NCI-H2227 treated with DMSO at 0.1 percent for 48 hours (cell line): ENCODE measurements around the gene NPAS3.

ENCODE experiments used
- DNase-seq: peaks from one replicate; lab custom pipeline; 2025; lab: John Stamatoyannopoulos, UW

Gene NPAS3

DNA sequence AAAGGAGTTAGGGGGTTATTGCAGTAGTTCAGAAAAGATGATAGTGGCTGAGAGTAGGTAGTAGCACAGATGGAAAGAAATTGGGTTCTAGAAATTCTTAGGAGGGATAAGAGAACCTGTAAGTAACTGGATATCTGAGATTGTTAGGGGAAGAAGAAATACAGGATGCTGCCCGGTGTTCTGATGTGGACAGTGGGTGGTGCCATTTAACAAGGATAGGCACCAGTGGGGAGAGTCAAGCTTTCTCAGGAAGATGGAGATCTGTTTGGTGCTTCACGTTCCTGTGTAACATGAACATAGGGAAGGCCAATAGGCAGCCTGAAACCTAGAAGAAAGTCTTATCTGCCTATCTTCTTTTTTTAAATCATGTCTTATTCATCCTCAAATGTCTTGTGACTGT lies 245.9 kb downstream of the NPAS3 start:
- no peak for DNase-seq

- DNase-seq, result no peak
These were observed 248.0 kb downstream of the NPAS3 start for GRCh38 chr14:33186656-33187055.

DNA sequence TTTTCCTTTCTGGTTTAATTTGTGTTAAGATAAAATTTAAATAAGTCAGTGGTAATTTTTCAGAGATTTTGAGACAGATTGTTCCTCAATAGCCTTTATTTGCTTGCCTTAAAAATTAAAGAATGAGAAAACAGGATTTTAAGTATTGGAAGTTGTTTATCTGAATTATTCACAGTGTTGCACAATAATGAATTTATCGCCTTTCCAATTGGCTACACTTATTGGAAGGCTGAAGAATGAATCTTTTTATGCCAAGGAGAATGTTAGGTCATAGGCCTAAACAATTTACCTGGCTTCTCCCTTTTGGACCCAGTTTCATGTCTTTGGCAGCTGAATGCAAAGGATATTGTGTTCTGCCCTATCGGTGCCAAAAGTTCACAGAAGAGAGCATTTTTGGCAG lies 250.2 kb downstream of the NPAS3 start:
- no peak for DNase-seq

GRCh38 chr14:33191855-33192254 lies 253.2 kb downstream of the NPAS3 start:
- no peak for DNase-seq

DNA sequence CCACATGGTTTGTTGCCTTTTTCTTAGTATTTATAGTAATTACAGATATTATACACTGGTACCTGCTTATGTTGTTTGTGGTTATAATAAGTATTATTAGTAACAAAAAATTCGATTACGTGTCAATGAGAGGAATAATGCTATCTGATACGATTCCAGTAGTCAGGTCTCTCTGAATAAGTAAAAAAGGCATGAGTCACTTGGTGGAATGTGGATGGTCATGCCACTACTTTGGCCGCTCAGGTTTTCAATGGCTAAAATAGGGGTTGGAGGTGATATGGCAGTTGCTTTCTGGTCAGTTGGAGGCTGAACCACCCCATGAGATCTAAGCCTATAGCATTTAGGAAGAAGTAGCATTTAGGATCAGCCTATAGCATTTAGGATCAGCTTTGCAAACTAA lies 255.9 kb downstream of the NPAS3 start:
- no peak for DNase-seq

GRCh38 chr14:33198684-33199083 lies 260.0 kb downstream of the NPAS3 start:
- no peak for DNase-seq

GRCh38 chr14:33201116-33201515 lies 262.4 kb downstream of the NPAS3 start:
- no peak for DNase-seq

- DNase-seq, result no peak
These were observed 268.3 kb downstream of the NPAS3 start for GRCh38 chr14:33206981-33207380.

DNA sequence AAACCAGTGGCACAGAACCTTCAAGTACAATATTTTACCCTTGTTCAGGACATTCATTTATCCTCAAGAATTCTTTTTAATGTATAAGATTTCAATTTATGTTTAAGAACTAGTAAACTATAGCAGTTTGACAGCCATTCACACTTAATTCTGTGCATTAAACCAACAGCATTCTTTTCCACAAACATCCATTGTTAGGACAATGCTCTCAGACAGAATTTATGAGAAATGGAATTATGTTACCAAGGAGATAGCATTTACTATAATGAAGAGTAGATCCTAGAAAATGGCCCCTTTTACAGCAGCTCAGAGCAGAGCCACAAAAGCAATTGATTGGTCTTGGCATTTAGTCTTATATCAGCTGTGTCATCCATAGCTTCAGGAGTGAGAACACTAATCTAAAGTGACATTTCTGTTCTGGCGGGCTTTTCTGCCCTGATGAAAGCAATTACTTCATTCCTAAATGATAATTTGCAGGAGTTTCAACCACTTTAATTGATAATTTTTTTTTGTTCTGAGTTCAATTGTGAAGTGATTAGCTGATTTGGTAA lies 268.9 kb downstream of the NPAS3 start:
- peak; percentile 59 for DNase-seq

- no peak for DNase-seq
These were observed 271.6 kb downstream of the NPAS3 start for GRCh38 chr14:33210311-33210710.

DNA sequence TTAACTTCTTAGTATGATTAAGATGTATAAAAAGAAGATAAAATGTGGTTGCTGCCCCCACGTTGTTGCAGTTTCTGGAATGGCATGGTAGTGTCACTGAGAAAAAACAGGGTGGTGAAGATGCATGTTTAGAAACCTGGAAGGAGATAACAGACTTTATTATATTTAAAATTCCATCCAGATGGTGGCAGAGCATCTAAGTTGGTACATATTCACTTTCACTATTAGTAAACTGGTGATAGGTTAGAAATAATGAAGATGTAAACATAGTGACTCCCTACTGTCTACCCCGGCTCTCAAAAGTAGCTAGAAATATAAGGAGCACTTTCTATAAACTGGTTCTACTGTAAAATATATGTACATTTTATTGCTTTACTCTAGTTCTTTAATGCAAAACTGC lies 279.3 kb downstream of the NPAS3 start:
- no peak for DNase-seq

DNA sequence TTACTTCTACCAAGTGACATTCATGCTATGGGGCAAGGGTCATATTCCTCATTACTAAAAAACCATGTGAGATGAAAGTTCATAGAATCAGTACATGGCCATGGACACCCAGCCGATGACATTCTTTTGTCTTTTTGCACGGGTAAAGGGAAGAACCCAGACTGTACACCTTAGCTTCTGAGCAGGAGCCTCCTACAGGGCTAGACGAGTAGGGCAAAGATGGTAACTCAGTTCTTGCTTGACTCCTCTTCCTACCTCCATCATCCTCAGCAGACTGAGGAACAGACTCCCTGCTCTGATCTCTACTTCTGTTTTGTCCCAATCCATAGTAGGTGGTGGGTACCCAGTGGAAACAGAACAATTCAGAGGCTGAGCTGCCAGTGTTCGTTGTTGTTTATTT lies 281.3 kb downstream of the NPAS3 start:
- DNase-seq, result no peak

DNA sequence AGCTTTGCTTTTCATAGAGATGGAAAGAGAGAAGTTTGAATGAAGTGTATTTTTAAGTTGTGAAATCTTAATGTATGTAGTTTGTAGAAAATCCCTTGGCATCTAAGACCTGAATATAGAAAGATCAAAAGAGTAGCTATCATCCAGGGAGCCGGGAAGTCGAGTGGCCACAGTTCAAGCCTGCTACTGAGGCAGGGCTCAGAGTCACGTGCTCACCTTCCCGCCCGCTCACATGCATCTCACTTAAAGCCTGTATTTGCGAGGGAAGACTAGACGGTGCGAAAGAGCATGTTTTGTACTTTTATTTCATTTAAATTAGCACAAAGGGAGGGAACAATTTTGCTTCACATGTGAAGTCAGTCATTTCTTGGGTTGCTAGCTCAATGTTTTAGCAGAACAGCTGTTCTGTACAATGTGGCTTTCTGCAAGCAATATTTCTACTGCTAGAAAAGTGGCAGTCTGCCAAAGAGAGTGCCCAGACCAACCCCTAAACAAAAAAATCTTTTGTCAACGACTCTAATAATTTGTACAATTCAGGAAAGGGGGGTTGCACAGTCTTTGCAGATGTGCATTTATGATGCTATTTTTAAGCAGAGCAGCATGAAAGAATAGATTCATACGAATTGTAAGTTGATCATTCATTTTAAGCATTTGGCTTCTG lies 290.7 kb downstream of the NPAS3 start:
- DNase-seq, result peak; percentile 87

- DNase-seq, result no peak
These were observed 291.3 kb downstream of the NPAS3 start for GRCh38 chr14:33230021-33230420.

DNA sequence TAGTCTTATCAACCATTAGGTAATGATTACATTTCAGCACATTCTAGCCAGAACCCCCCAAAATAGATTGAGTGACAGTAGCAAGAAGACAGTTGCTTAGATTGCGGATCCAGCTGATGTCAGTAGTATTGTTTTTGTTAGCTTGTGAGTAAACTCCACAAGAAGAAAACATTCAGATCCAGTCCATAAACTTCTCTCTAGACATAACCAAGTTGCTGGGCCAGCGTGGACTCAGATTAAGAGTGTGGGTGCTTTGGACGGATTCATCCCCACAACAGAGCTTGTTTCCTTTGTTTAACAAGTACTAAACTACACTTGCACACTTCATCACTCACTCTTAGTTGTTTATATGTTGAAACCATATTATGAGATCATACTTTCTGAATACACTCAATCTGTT lies 293.4 kb downstream of the NPAS3 start:
- DNase-seq, result no peak

- no peak for DNase-seq
These were observed 298.5 kb downstream of the NPAS3 start for GRCh38 chr14:33237115-33237740.

- no peak for DNase-seq
These were observed 300.8 kb downstream of the NPAS3 start for GRCh38 chr14:33239465-33239864.

GRCh38 chr14:33240466-33240865 lies 301.8 kb downstream of the NPAS3 start:
- no peak for DNase-seq

DNA sequence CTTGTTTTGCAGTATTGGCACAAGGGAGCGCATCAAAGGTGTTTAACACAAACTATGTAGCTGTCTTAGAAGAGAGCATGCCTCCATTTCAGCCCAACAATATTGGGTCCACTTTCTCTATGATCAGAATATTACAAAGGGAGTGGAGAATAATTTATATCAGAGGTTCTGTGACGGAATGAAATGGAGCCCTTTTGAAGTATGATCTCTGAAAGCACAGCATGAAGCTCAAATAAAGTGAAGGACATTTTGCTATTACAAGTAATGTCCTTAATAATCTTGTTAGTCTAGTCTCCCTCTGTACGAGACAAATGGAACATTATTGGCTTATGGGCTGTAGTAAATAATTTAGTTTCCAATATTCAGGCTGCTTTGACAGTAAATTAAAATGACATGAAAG lies 302.7 kb downstream of the NPAS3 start:
- DNase-seq, result no peak

GRCh38 chr14:33249233-33249820 lies 310.6 kb downstream of the NPAS3 start:
- no peak for DNase-seq

- DNase-seq, result no peak
These were observed 312.3 kb downstream of the NPAS3 start for GRCh38 chr14:33250963-33251362.

- no peak for DNase-seq
These were observed 315.7 kb downstream of the NPAS3 start for GRCh38 chr14:33254342-33254741.

DNA sequence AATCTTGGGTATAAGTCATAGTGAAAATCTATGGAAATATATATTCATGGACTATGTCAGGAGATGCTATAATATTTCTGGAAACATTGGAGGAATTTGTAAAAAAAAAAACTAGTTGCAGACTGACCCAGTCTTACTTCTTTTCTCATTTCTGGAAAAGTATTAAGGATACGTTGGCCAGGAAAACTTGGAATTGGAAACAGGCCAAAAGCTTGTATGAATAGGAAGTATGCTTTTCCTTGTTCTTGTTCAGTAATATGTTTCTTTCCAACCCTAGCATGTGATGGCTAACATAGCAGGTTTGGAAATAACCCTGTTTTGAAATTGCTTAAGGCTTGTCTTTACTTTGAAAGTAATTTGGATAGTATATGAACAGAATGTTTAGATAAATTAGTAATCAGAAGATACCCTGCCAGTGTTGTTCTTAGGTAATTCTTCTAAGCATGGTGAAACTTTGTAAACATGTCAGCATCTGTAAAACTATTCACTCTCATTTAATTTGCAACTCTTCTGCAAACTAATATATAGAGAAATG lies 316.2 kb downstream of the NPAS3 start:
- DNase-seq, result peak; percentile 71
